IPS-NIHi7 (cell line): Measurements from ENCODE around the gene EMILIN2.

Source experiments
- DNase-seq: peaks from one replicate; pipeline ENCODE4 v3.0.0; 2012; ENCODE audit warnings: mixed read lengths; ENCODE audit errors: extremely low spot score

EMILIN2 gene

DNA sequence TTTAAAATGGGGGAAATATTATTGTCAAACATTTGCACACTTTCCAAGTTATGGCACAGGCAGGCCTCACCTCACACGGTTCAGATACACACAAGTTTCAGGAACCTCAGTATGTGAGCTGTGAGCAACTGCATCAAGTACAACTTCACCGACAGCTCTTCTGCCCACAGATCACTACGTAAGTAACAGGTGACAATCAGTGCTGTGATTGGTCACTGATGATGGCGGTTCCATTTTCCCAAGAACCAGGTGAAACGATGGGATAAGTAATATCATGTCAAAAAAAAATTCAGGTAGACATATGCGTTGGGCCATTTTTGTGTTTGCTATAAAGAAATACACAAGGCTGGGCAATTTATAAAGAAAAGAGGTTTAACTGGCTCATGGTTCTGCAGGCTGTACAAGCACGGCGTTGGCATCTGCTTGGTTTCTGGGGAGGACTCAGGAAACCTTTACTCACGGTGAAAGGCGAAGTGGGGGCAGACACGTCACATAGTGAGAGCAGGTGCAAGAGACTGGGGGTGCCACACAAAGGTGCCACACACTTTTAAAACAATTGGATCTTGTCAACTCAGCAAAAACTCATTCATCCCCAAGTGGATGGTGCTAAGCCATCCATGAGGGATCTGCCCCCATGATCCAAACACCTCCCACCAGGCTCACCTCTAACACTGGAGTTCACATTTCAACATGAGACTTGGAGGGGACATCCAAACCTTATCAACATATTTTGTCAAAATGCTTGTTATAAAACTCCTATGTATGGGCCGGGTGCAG, 108.3 kb downstream of the EMILIN2 start:
- DNase-seq, result no peak

DNA sequence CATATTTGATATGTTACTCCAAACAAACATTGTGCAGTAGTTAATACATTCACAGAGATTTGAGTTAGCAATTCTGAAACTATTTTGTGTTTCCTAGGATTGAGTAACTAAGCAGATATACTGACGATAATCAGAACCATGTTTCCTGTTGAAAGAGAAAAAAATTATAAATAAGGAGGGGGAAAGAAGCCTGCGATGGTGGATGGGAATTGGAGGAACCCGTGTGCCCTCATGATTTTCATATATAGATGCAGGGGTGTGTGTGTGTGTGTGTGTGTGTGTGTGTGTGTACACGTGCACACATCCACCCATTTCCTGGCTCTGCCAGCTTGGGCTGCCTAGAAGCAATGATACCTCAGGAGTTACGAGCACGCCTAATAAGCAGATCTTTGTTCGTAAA, 109.2 kb downstream of the EMILIN2 start:
- no peak for DNase-seq

DNA sequence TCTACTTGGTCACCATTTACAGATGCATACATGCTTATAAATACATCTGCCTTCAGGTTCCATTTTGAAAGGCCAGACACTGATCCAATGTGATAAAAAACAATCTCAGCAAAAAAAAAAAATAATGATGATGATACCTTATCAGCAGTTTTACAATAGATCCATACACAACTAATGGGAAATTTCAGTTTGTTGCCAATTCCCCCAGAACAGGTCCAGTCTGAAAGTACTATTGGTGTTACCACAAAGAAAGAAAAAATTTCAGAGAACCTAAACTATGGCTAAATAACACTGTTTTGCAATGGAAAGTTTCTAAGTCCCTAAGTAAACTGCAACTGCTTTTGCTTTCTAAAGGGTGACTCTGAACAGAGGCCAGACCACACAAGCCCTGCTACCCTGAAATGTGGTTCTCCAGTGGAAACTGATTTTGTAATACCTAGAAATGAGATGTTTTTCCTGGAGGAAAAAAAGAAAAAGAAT, 112.1 kb downstream of the EMILIN2 start:
- DNase-seq, result no peak

DNA sequence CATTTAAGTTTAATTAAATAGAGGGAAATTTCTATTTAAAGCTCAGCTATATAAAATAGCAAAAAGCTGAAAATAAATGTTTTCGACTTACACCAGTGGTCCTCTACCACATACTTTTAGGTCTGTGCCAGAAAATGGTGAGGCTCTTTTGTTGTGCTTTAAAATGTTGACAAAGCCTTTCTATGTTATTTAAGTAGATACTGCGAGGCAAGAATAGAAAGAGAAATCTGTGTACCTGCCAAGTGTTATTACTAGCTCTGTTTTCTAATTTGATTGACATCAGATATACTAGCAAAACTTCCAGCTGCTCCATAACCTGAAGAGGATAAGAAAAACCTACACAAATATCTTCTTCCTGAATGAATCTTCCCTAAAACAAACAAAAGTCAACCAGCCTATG, 112.5 kb downstream of the EMILIN2 start:
- no peak for DNase-seq

DNA sequence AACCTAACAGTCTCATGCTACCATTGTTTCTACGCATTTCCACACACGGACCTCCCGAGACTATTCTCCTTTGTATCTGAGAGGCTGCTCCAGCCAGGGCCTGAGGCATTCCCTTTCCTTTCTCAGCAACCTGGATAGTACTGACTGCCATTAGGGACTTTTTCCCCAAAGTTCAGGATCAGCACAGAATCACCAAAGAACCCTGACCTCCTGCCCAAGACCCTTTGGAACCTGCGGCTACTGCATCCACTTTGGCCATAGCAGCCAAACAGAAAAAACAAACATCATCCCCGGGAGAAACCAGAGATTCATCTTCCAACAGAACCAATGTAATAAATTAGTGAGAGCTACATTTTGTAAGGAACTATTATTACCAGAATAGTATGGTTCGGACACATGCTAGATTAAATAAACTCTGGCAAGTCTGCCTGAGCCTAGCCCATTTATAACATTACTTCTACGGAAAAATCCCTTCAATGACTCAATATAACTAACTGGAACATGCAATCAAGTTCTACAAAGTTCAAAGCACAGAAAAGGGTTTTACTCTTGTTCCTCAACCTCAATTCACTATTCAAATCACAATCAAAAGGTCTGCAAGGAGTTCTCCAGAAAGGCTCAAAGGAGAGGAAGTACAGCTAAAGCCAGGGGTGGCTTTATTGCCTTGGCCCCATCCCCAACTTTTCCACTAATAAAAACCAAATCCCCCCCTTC, 114.3 kb downstream of the EMILIN2 start:
- DNase-seq, result no peak

DNA sequence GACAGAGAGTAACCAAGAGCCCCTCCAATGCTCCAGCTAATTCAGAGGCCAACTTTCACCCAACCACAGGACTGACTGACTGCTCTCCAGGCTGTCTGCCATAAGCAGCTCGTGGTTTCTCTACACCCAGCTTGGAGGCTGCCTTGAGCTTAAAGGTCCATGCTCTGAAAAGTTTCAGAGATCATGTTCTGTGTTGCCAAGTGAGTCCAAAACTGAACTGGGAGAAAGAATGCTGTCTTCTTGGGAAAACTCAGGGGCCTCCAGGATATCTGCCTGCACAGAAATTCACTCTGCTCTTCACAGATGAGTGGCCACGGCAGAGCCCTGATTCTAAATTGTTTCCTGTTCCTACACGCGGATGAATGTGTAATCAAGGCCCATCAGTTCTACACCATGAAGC, 115.0 kb downstream of the EMILIN2 start:
- no peak for DNase-seq

DNA sequence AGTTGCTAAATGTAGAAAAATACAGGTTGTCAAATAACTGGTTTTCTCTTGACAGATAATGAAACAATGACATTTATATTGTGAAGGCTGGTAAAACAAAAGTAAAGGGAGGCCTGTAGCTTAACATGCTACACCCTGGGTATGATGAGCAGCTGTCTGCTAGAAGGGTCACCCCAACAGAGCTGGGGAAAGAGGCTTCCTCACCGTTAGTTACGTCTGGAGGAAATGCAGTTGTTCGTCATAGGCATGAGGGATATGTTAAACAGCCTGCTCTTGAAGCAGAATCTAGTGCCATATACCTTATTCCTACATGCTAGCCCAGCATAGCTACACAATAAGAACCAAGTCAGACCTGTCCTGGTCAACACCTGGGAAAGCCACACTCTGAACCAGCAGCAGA, 116.2 kb downstream of the EMILIN2 start:
- DNase-seq, result no peak

DNA sequence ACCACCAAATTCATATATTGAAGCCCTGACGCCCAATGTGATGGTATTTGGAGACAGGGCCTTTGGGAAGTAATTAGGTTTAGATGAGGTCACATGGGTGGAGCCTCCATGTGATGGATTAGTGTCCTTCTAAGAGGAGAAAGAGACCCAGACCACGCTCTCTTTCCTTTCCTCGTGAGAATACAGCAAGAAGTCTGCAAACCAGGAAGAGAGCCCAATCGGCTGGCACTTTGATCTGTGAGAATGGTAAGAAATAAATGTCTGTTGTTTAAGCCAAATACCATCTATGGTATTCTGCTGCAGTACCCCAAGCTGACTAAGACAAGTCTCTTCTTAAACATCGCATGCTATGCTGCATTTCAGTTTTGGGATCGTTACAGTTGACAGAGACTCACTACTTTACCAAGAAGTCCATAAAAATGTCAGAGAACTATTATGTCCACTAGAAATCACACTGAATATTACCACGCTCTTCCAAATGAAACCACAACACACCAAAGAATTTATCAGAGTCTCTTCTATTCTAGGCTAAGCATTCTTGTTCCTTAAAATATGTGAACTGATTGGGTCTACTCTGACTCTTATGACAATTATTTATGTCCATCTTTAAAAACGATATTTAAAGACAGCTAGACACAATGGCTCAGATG, 117.7 kb downstream of the EMILIN2 start:
- no peak for DNase-seq
